Measurements from ENCODE around the gene ROM1. TPM values are rescaled to one million over a fixed set of nuclear protein-coding genes. Genes with fewer than 3 reads are reported as not detected.
"Not testable (repeated sequence)": the region's sequence is repeated elsewhere in the genome, so short reads cannot be mapped to it uniquely, and the experiment has no call there.

Gene ROM1
- total RNA-seq, 4 donors from 2014 or later, result 5.3 to 5.6 TPM; not detected in 2

GRCh38 chr11:62647609-62648005 lies 34.5 kb downstream of the ROM1 start:
- no peak overlapping the region for H3K27ac ChIP-seq
- H3K4me1 ChIP-seq, result peaks cover 22 to 38% (median 31%) of the 10 kb centered on the region in 4 donors
- H3K9me3 ChIP-seq, result no peaks in the 10 kb centered on the region
- DNase-seq, result no peak
- no peak overlapping the region for H3K4me3 ChIP-seq
- peaks cover 0 to 7% (median 3%) of the 10 kb centered on the region in 4 donors for H3K36me3 ChIP-seq
- intact Hi-C loops (cut with DNase I; ENCODE audit: low total_unique reads) (no loop called here), in situ Hi-C loops (cut with MboI; ENCODE audit: low pct_ligation_motif_present in 1 of 4, low pct_unique_long_range_greater_than_20kb in 1 of 4, low sequenced_read_pairs in 3 of 4) (no loop called here)
- no peak for TF ChIP-seq CTCF (IDR thresholded peaks at IDR 0.05)
- no peak for TF ChIP-seq POLR2AphosphoS5 (IDR thresholded peaks at IDR 0.05)
- WGBS, 2 donors (ENCODE audit: low coverage in 1 of 2), result 87% methylated on average over 6 of the region's 6 CpGs; no CpG with 5 or more reads in 1 of the 2 donors
- H3K27me3 ChIP-seq, result no peaks in the 10 kb centered on the region

- in situ Hi-C loops (cut with MboI; ENCODE audit: low pct_ligation_motif_present in 1 of 4, low pct_unique_long_range_greater_than_20kb in 1 of 4, low sequenced_read_pairs in 3 of 4) (no loop called here), intact Hi-C loops (cut with DNase I; ENCODE audit: low total_unique reads) (no loop called here)
- Histone ChIP-seq H3K9me3 (no peaks in the 10 kb centered on the region), H3K36me3 (peaks cover 0 to 5% (median 3%) of the 10 kb centered on the region in 4 donors), H3K4me3 (no peak overlapping the region), H3K4me1 (peaks cover 22 to 40% (median 32%) of the 10 kb centered on the region in 4 donors), H3K27me3 (no peaks in the 10 kb centered on the region), H3K27ac (no peak overlapping the region)
- DNase-seq, result no peak
- WGBS, 2 donors (ENCODE audit: low coverage in 1 of 2), result 91% methylated on average over 24 of the region's 24 CpGs; no CpG with 5 or more reads in 1 of the 2 donors
- no peak for TF ChIP-seq POLR2AphosphoS5 (IDR thresholded peaks at IDR 0.05)
- no peak for TF ChIP-seq POLR2A (IDR thresholded peaks at IDR 0.05)
- no peak for TF ChIP-seq CTCF (IDR thresholded peaks at IDR 0.05)
- no peak for TF ChIP-seq EP300 (IDR thresholded peaks at IDR 0.05; ENCODE audit: low read depth)
Observed at GRCh38 chr11:62648185-62648966, 35.3 kb downstream of the ROM1 start.

- H3K4me1 ChIP-seq, result peaks cover 22 to 40% (median 32%) of the 10 kb centered on the region in 4 donors
- in situ Hi-C loops (cut with MboI; ENCODE audit: low pct_ligation_motif_present in 1 of 4, low pct_unique_long_range_greater_than_20kb in 1 of 4, low sequenced_read_pairs in 3 of 4) (no loop called here), intact Hi-C loops (cut with DNase I; ENCODE audit: low total_unique reads) (no loop called here)
- no peak overlapping the region for H3K27ac ChIP-seq
- H3K4me3 ChIP-seq, result no peak overlapping the region
- WGBS, 2 donors (ENCODE audit: low coverage in 1 of 2), result 85% methylated on average over 10 of the region's 11 CpGs; no CpG with 5 or more reads in 1 of the 2 donors
- H3K36me3 ChIP-seq, result peaks cover 0 to 5% (median 3%) of the 10 kb centered on the region in 4 donors
- no peaks in the 10 kb centered on the region for H3K9me3 ChIP-seq
- DNase-seq, result no peak
- TF ChIP-seq POLR2AphosphoS5 (IDR thresholded peaks at IDR 0.05) (no peak), POLR2A (IDR thresholded peaks at IDR 0.05) (no peak), CTCF (IDR thresholded peaks at IDR 0.05) (no peak), EP300 (IDR thresholded peaks at IDR 0.05; ENCODE audit: low read depth) (no peak)
- H3K27me3 ChIP-seq, result no peaks in the 10 kb centered on the region
Observed at GRCh38 chr11:62648967-62649364, 35.9 kb downstream of the ROM1 start.

GRCh38 chr11:62649486-62649885 lies 36.4 kb downstream of the ROM1 start:
- H3K4me1 ChIP-seq, result peaks cover 22 to 38% (median 30%) of the 10 kb centered on the region in 4 donors
- TF ChIP-seq POLR2A (IDR thresholded peaks at IDR 0.05) (no peak), POLR2AphosphoS5 (IDR thresholded peaks at IDR 0.05) (no peak), CTCF (IDR thresholded peaks at IDR 0.05) (no peak), EP300 (IDR thresholded peaks at IDR 0.05; ENCODE audit: low read depth) (no peak)
- no peak overlapping the region for H3K27ac ChIP-seq
- H3K4me3 ChIP-seq, result no peak overlapping the region
- H3K36me3 ChIP-seq, result peaks cover 0 to 5% (median 3%) of the 10 kb centered on the region in 4 donors
- no peaks in the 10 kb centered on the region for H3K9me3 ChIP-seq
- in situ Hi-C loops (cut with MboI; ENCODE audit: low pct_ligation_motif_present in 1 of 4, low pct_unique_long_range_greater_than_20kb in 1 of 4, low sequenced_read_pairs in 3 of 4), result no loop called here
- DNase-seq, result no peak
- WGBS, 2 donors (ENCODE audit: low coverage in 1 of 2), result 84% methylated on average over 11 of the region's 11 CpGs; no CpG with 5 or more reads in 1 of the 2 donors
- no peaks in the 10 kb centered on the region for H3K27me3 ChIP-seq
- intact Hi-C loops (cut with DNase I; ENCODE audit: low total_unique reads), result no loop called here

- H3K27ac ChIP-seq; H3K27me3 ChIP-seq; H3K4me3 ChIP-seq; DNase-seq; H3K36me3 ChIP-seq; H3K9me3 ChIP-seq; intact Hi-C loops (cut with DNase I; ENCODE audit: low total_unique reads); in situ Hi-C loops (cut with MboI; ENCODE audit: low pct_ligation_motif_present in 1 of 4, low pct_unique_long_range_greater_than_20kb in 1 of 4, low sequenced_read_pairs in 3 of 4): not testable (repeated sequence)
- WGBS, 2 donors (ENCODE audit: low coverage in 1 of 2), result 88 to 95% methylated on average over 8 to 12 of the region's 12 CpGs
- H3K4me1 ChIP-seq, result peaks cover 16 to 31% (median 24%) of the 10 kb centered on the region in 4 donors
Observed at GRCh38 chr11:62650283-62650682, 37.2 kb downstream of the ROM1 start.
